ENCODE results near the gene CLMN.

Gene CLMN

DNA sequence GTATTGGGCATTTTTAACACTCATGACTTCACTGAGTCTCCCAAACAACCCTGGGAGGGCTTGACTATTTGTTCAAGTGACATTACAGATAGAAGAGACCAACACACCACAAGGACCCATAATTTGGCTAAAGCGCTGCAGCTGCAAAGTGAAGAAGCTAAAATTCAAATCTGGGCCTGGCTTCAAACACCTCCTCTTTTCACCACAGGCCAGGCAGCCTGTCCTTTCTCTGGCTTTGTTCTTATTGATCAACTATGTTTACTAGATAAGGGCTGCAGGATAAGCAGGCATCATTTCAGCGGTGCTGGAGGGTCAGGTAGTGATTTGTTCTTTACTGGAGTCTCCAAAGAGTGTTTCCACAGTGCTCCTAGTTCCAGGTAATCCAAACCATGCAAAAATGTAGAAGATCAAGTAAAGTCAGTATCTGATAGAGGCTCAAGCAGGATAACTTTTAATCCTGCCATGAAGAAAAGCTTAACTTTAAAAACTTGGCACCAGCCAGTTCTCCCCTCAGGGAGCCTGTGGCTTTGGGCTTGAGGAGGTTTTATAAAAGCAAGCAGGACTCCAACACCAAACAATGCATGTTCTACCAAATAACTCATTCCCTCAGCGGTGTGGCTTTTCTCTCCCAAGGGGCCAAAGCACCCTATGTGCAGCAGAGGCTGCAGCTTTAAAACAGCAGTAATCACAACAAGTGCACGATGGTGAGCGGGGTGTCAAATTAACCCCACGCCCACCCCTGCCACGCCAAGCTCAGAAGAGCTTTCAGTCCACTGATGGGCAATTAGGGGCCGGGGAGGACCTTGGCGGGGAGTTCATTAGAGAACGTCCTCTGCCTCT is 16.8 kb downstream of the CLMN start:
- DNase-seq, result no peak

DNA sequence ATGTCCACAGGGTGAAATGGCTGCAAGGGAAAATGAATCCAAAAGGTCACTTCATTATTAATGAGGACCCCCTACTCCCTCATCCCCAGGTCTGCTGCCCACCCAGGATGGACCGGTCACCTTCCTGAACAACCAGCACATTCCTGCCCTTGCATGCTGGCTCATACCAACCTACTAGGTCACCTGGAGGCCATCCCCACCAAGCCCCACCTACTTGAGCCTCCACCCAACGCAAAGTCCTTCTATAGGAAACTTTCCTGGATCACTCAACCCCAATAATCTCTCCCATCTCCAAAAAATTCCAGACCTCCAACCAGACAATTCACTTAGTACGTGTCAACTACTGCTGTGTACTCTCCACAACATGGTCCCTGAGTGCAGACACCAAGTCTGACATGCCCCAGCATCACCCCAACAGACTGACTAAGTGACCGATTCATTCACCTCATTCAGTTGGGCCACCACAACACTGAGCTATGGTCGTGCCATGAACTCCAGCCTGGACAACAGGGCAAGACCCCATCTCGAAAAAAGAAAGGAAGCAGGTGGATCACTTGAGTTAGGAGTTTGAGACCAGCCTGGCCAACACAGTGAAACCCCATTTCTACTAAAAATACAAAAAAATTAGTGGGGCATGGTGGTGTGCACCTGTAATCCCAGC is 18.1 kb downstream of the CLMN start:
- DNase-seq, result no peak

DNA sequence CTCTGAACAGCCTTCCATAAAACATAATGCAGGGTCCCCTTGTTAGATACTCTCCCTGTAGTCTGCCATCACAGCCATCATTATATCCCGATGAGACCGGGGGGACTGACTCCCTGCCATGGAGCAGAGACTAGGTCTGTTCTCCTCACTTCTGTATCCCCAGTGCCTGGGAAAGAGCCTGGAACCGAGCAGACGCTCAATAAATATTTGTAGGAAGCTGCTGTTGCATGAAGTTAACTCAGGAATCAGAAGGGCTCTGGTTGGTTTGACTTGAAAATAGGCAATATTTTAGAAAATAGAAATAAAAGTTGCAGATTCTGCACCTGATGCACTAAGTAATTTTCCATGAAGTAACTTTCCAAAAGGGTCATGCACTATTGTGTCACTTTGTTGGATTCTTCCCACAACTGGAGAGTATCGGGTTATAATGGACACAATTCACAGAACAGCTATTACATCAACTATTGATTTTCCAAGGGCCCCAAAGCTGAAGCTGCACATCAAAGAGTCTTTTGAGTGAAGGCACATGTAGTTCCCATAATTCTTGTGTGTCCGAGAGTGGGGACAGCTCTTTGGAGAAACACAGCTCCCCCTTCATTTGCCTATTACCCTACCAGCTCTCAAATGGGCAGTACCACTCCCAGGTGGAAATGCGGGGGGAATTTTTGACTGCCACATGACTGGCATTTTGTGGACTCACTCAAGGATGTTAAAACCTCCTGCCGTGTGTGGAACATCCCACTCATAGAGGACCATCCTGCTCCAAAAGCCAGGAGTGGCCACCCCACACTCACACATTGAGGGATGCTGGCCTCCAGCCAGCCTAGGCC is 18.8 kb downstream of the CLMN start:
- no peak for DNase-seq

DNA sequence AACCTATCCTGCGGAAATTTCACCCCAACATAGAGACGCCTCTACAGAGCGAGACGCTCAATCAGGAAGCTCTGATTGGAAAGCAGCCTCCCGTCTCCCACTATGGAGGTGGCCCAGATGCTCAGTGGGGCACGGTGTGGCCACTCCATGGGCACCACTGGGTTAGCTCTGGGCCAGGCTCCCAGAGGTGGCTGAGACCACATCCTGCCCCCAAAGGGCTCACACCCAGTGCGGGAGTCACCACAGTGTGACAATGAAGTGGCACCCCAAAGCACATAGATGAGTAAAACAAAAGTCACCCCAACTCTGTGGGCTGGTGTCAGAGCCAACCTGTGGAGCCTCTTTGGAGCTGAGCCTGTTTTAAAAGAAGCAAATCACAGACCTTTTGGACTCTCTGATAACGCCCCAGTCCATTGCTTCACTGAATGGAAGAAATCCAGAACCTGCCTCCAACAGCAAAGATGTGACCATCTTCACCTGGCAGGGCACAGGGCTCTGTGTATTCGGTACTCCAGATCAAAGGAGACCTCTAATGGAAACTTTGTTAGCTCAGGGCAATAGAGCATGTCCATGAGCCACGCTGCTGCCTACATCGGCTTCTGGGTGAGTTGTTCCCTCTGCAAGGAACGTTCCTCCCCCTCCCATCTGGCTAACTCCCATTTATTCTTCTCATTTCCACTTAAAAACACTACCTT is 19.6 kb downstream of the CLMN start:
- no peak for DNase-seq

DNA sequence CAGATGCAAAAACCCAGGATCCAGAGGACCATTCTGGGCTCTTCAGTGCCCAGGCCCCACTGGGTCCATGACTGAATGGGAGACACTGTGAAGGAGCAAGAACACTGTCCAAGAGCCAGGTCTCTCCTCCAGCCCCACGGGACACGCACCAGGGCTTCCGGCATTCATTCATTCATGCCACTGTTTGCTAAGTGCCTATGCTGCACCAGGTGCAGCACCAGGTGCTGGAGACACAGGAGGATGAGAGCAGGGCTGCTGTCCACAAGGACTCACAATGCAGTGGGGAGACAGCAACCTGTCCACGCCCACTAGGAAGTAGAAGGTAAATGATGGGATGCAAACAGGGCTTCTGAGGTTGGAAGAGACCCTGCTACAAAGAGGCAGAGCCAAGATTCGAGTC is 20.4 kb downstream of the CLMN start:
- DNase-seq, result no peak

DNA sequence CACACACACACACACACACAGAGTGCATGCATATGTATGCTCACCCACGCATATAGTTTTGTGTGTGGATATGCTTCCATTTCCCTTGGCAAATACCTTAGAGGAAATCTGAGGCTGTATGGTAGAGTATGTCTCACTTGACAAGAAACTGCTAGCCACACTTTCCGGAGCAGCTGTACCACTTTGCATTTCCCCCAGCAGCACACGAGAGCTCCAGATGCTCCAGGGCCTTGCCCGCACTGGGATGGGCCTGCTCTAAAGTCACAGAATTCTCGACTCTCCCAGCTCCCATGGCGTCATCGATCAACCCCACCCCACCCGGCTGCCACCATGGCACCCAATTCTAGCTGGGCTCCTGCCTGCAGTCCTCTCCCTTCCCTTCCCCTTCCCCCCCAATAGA is 21.9 kb downstream of the CLMN start:
- no peak for DNase-seq

DNA sequence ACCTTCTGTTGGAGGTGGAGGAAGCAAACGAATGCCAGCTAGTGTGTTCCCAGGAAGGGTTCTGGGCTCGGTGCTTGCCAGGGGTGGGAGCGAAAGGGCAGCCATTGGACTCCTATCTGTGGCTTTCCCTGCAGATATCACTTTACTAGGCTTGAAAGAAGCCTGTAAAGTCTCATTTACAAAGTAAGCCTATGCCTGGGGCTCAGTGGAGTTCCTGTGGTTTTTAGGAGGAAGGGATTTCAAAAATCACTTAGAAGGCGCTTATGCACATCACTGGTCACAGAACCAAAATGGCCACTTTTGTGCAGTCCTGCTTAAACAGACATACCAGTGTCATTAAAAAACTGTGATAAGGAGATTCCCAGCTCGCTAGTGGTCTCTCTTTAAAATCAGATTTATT is 22.7 kb downstream of the CLMN start:
- no peak for DNase-seq

DNA sequence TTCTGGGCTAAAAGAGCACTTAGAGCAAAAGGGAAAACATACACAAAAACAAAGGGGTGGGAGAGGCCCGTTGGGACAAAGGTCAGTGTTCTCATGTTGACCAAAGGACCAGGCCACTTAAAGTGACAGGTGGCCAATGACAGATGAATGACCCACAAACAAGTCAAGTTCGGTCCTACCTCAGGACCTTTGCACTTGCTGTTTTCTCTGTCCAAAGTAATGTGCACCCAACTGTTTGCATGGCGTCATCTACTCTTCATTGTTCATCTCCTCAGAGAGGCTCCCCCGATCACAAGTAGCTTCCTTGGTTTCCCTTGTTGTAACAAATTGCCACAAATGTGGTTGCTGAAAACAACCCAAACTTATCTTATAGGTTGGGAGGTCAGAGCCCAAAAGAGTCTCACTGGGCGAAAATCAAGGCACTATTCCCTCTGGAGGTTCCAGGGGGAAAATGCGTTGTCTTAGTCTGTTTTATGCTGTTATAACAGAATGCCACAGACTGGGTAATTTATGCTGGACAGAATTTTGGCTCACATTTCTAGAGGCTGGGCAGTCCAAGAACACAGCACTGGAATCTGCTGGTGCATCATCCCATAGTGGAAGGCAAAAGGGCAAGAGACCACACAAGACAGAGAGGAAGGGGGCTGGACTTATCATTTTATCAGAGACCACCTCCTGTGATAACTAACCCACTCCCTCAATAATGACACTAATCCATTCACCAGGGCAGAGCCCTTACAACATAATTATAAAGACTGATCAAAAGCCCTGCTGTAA is 23.9 kb downstream of the CLMN start:
- no peak for DNase-seq

DNA sequence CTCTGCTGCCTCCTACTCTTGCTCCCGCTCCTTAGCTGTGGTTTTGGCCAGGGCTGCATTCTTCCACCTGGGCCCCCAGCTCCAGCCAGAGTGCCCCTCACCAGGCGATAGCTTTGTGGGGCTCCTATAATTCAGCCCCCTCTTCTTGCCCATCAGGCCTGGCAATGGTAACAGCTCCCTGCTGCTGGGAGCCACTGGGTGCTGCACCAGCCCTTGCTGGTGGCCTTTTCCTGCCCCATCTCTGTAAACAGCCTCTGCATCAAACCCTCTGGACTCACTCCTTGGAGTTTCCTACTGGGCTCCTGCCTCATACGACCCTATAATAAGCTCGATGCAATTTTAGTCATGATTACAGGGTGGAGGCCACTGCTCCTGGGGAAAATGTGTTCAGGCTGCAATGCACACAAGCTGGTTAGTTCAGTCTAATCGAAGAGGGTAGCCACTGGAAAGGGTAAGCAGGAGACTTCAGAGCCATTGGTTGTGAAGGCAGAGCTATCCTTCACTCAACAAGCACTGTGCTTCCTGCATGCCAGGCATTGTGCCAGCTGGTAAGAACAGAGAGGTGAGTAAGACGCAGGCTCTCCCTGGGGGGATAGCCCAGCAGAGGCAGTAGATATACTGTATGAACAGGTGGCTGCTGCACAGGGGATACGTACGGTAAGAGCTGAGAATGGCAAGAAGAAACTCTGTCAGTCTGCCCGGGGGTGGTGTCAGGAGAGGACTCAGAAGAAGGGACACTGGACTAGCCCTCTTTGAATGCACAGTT is 24.7 kb downstream of the CLMN start:
- no peak for DNase-seq

DNA sequence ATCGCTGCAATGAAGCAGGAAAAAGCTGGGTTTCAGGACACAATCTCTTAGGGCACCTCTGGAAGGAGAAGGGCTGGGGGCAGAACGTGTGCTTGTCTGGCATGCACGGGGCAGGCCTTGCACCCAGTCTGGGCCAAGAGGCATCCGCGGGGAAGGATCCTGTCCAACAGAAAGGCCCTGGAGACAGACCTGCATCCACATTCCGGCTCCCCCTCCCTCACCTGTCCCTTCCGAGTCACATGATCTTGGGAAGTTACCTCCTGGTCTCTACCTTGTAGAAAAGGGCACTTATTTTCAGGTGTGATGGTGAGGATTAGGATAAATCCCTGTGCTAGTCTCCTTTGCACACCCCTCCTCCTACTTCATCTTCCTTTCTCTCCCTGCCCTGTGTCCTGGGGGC is 25.4 kb downstream of the CLMN start:
- no peak for DNase-seq

DNA sequence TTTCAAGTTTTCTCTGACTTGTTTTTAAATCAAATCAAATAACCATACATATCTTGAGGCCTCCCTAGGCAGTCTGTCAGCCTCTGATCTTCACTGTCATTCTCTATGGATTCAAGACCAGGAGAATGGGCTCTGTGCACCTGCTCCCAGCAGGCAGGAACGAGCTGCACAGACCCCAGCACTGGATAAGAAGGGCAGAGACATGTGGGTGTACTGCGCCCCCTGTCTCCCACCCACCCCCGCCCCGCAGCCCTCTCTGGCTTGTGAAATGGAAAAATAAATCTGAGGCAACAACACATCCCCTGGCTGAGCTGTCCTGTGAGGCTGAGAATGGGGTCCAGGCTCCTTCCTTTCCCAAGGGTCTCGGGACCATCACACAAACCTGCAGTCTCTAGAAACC is 26.3 kb downstream of the CLMN start:
- no peak for DNase-seq

DNA sequence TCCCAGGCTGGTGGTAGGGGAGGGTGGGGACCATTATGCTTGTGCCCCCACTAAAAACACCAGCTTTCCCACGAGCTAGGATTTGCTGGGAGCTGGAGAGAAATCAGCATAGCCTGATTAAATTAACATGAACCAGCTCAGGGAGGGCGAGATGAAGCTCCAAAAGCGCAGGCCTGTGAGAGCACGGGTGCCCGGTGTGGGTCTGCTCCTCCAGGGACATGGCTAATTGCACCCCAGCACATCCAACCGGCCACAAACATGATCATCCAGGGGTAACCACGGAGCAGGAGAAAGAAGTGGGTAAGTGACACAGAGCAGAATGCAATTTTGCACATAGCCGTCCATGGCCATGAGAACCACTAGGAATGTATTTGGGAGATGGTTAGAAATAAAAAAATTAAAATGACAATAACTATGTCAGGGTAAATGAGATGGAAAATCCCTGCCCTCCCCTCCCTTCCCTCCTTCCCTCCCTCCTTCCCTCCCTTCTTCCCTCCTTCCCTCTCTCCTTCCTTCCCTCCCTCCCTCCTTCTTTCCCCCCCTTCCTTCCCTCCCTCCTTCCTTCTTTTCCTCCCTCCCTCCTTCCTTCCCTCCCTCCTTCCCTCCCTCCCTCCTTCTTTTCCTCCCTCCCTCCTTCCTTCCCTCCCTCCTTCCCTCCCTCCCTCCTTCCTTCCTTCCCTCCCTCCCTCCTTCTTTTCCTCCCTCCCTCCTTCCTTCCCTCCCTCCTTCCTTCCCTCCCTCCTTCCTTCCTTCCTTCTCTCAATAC is 26.9 kb downstream of the CLMN start:
- no peak for DNase-seq

DNA sequence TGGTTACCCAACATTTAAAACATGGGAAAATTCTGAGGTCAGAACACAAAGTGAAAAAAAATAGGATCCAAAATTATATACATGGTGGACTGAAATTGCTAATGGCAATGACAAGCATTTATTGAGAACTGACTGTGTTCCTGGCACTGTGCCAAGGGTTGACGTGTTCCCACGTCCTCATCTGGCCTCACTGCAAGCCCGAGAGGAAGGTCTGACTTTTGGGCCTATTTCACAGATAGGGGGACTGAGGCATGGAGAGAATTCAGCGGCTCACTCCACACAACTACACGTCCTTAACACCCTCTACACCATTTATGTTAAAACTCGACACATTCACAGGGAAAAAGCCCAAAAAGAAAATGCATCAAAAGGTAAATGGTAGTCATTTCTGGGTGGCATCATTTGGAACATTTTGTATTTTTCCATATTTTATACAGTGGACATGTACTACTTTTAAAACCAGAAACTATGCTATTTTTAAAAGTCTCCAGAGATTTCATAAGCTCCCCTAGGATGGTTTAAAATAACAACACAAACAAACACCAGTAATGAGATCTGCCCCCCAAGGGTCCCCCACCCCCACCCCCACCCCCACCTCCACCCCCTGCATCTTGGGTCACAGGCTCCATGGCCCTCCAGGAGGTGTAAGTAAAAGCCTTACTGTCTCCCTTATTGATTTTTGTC is 27.7 kb downstream of the CLMN start:
- peak; percentile 57 for DNase-seq

DNA sequence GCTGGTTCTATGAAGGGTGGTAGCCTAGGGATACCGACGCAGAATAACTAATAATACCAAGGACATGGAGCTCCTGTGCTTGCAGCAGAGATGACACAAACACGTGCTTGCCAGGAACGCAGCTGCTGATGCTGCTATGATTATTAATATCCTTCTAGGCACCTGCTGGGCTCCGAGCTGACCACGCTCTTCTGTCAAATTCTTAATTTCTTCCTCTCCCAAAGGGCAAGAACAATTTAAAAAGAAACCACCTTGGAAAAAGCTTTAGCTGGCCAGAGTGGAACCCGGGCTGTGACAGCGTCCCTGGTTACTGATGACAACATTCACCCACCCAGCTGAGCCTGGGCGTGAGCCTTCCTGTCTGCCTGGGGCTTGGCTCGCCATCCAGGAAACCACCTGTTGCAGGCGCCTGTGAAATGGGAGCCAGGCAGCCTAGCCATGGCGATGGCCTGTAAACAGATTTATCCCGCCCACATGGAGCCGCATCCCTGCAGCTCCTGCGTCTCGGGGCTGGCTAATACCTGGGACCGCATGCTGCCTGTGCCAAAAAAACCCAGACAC is 28.8 kb downstream of the CLMN start:
- peak; percentile 25 for DNase-seq

DNA sequence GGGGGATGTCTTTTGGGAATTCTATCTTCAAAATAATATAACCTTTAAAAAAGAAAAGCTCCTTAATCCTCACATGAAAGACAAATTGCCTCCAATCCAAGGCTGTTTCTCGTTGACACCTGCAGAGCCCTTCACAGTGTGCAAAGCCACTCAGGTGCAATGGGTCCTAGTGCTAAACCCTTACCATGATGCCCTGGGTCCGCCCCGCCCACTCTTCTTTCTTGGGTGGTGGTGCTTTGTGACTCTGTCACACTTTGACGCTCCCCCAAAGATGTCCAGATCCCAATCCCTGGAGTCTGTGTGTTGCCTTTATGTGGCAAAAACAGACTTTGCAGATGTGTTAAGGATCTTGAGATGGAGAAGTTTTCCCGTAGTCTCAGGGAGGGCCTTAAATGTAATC is 29.7 kb downstream of the CLMN start:
- DNase-seq, result no peak

DNA sequence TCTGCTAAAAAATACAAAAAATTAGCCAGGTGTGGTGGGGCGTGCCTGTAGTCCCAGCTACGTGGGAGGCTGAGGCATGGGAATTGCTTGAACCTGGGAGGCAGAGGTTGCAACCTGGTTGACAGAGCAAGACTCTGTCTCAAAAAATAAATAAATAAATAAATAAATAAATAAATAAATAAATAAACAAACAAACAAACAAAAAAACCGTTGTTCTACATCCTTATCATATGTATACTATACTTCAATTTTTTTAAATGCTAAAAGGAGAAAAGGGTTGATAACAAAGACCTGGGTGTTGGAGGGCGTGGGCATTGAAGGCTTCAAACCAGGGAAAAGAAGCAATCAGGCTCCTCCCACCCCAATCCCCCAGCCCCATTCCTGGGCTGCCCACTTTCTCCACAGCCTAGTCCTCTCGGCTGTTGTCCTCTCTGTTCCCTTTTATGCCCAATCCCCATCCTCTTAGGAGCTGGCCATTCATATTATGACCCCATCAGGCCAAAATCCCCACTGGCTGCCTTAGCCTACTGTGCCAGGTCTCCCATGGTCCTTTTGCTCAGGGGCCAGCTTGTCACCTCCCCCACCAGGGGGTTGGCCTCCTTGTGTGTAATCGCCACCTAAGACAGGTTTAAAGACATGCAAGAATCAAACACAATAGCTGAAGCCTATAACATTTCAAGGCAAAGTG is 30.2 kb downstream of the CLMN start:
- no peak for DNase-seq

DNA sequence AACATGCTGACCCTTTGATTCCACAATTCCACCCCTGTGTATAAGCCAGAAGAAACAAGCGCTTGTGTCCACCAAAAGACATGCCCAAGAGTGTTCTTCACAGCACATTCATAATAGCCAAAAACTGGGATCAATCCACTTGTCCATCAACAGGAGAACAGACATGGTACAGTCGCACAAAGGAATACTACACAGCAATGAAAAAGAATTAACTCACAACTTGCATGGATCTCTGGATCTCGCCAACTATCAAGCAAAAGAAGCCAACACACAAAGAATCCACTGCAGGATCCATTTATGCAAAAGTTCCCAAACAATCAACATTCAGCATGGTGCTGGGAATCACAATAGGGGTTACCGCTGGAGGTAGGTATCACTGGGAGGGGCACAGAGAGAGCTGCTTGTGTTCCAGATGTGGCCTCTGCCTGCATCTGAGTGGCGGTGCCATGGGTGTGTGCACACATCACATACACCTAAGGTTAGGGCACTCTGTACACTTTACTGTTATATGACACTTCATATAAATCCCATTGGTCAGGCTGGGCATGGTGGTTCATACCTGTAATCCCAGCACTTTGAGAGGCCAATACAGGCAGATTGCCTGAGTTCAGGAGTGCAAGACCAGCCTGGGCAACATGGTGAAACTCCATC is 30.9 kb downstream of the CLMN start:
- DNase-seq, result no peak

DNA sequence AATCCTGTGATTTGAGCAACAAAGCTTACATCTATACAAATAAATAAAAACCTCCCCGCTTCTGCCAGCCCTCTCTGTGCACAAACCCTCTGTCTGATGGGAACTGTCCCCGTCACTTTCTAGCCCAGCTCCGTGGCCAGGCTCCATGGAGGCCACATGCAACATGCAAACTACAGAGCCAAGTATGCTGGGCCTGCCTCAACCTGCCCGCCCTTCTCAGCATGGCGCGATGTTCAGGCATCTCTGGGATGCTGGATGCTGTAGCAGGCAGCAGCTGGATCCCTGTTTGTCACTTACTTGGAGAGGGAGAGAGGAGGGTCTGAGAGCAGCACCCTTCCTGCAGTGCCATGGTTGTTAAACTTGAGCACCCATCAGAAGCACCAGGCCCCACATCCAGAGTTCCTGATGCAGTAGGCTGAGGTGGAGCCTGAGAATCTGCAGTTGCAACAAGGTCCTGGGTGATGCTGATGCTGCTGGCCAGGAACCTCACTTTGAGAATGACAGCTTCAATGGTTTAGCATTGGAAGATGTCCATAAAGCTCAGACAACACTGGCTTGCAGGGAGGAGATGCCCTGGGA is 32.4 kb downstream of the CLMN start:
- DNase-seq, result no peak

Measured in CD4-positive, alpha-beta T cell treated with Interferon gamma for 1 hour (primary cell).